Mesendoderm (in vitro differentiated cells): ENCODE measurements around the gene LRP1.

Experiments
- DNase-seq: peaks from one replicate; pipeline ENCODE4 v3.0.0; 2013
- H2AK5ac ChIP-seq: 2 replicates; pipeline ENCODE4 v1.6.1; 2013; ENCODE audit warnings: low read length, inconsistent platforms
- H2BK120ac ChIP-seq: 2 replicates; pipeline ENCODE4 v1.6.1; 2013; ENCODE audit warnings: low read depth, mild to moderate bottlenecking, low read length, moderate library complexity, mixed read lengths
- H2BK15ac ChIP-seq: replicated peaks from 2 replicates; pipeline ENCODE4 v1.6.1; 2013; ENCODE audit warnings: low read depth, mild to moderate bottlenecking, moderate library complexity
- H2BK5ac ChIP-seq: 2 replicates; pipeline ENCODE4 v1.6.1; 2013; ENCODE audit warnings: low read length, inconsistent platforms
- H3K18ac ChIP-seq: 2 replicates; pipeline ENCODE4 v1.6.1; 2013; ENCODE audit warnings: mild to moderate bottlenecking, low read length, mixed read lengths
- H3K23ac ChIP-seq: one replicate; pipeline ENCODE4 v1.6.1; 2013; ENCODE audit warnings: low read length
- H3K27ac ChIP-seq: 2 replicates; pipeline ENCODE4 v1.5.1; 2013; ENCODE audit warnings: low read depth, mild to moderate bottlenecking, inconsistent platforms, low read length, moderate library complexity
- H3K27me3 ChIP-seq: 2 replicates; pipeline ENCODE4 v1.6.1; 2013; ENCODE audit warnings: low read length, control low read depth, mild to moderate bottlenecking, inconsistent platforms; ENCODE audit not compliant: insufficient read depth, poor library complexity
- H3K36me3 ChIP-seq: 2 replicates; pipeline ENCODE4 v1.6.1; 2013; ENCODE audit warnings: low read length, inconsistent platforms; ENCODE audit not compliant: control insufficient read depth, insufficient read depth
- H3K4ac ChIP-seq: one replicate; pipeline ENCODE4 v1.6.1; 2013; ENCODE audit warnings: low read depth, mild to moderate bottlenecking, low read length, moderate library complexity
- H3K4me1 ChIP-seq: 2 replicates; pipeline ENCODE4 v1.6.1; 2013; ENCODE audit warnings: low read depth, low read length, inconsistent platforms; ENCODE audit not compliant: control insufficient read depth
- H3K4me2 ChIP-seq: 2 replicates; pipeline ENCODE4 v1.6.1; 2013; ENCODE audit warnings: low read length
- H3K4me3 ChIP-seq: 2 replicates; pipeline ENCODE4 v1.5.1; 2013; ENCODE audit warnings: mild to moderate bottlenecking, low read length
- H3K56ac ChIP-seq: one replicate; pipeline ENCODE4 v1.6.1; 2013; ENCODE audit warnings: low read length
- H3K79me1 ChIP-seq: 2 replicates; pipeline ENCODE4 v1.6.1; 2013; ENCODE audit warnings: low read length, inconsistent platforms
- H3K79me2 ChIP-seq: 2 replicates; pipeline ENCODE4 v1.6.1; 2013; ENCODE audit warnings: mild to moderate bottlenecking, low read length; ENCODE audit not compliant: control insufficient read depth, insufficient read depth
- H3K9ac ChIP-seq: 2 replicates; pipeline ENCODE4 v1.6.1; 2013; ENCODE audit warnings: low read length, inconsistent platforms
- H4K5ac ChIP-seq: one replicate; pipeline ENCODE4 v1.6.1; 2013; ENCODE audit warnings: low read length
- H4K8ac ChIP-seq: one replicate; pipeline ENCODE4 v1.6.1; 2013; ENCODE audit warnings: low read depth, mild to moderate bottlenecking, control low read depth, low read length, moderate library complexity
- WGBS: extraction: QIAGEN DNeasy Blood & Tissue Kit; methylation state at CpG from one replicate; pipeline ENCODE4 v1.1.7; 2013; ENCODE audit warnings: low lambda C conversion rate, missing lambda C conversion rate; ENCODE audit not compliant: insufficient coverage; ENCODE audit errors: extremely low coverage; 5-methylcytosine and 5-hydroxymethylcytosine counted together

Gene LRP1

GRCh38 chr12:57101892-57102695 is 26.2 kb upstream of the LRP1 start:
- H2AK5ac ChIP-seq = no peak overlapping the region
- no CpG with 5 or more reads among the region's 15 CpGs for WGBS
- H3K4me1 ChIP-seq = no peaks in the 10 kb centered on the region
- H3K79me2 ChIP-seq = no peaks in the 10 kb centered on the region
- H3K4ac ChIP-seq = no peak overlapping the region
- peaks cover 5% of the 10 kb centered on the region for H3K36me3 ChIP-seq
- DNase-seq = peak; percentile 55
- H4K5ac ChIP-seq = no peak overlapping the region
- H3K79me1 ChIP-seq = no peaks in the 10 kb centered on the region
- no peak overlapping the region for H3K27ac ChIP-seq
- H3K9ac ChIP-seq = no peak overlapping the region
- no peak overlapping the region for H3K4me2 ChIP-seq
- no peak overlapping the region for H3K23ac ChIP-seq
- no peak overlapping the region for H2BK5ac ChIP-seq
- H3K4me3 ChIP-seq = no peak overlapping the region
- H3K18ac ChIP-seq = no peak overlapping the region
- no peaks in the 10 kb centered on the region for H3K27me3 ChIP-seq
- no peak overlapping the region for H4K8ac ChIP-seq
- H3K56ac ChIP-seq = peak overlapping the region; percentile 49
- H2BK15ac ChIP-seq = no peak overlapping the region
- H2BK120ac ChIP-seq = no peak overlapping the region

GRCh38 chr12:57103856-57104255 is 24.4 kb upstream of the LRP1 start:
- no CpG with 5 or more reads among the region's 7 CpGs for WGBS

GRCh38 chr12:57104292-57104910 is 23.9 kb upstream of the LRP1 start:
- Histone ChIP-seq H3K36me3 (peaks cover 4% of the 10 kb centered on the region), H3K4me3 (no peak overlapping the region), H3K4ac (no peak overlapping the region)

More at GRCh38 chr12:57103856-57104255, 24.4 kb upstream of the LRP1 start:
- Histone ChIP-seq H3K23ac (no peak overlapping the region), H3K18ac (no peak overlapping the region), H3K56ac (no peak overlapping the region), H3K4me1 (no peaks in the 10 kb centered on the region), H3K79me2 (no peaks in the 10 kb centered on the region), H3K4me3 (no peak overlapping the region), H2BK5ac (no peak overlapping the region), H3K4ac (no peak overlapping the region), H4K5ac (no peak overlapping the region), H3K27me3 (no peaks in the 10 kb centered on the region), H3K4me2 (no peak overlapping the region), H2BK15ac (no peak overlapping the region), H2AK5ac (no peak overlapping the region), H3K27ac (no peak overlapping the region), H3K79me1 (no peaks in the 10 kb centered on the region), H3K9ac (no peak overlapping the region), H2BK120ac (no peak overlapping the region), H3K36me3 (peaks cover 4% of the 10 kb centered on the region), H4K8ac (no peak overlapping the region)
- DNase-seq = no peak

GRCh38 chr12:57105011-57105753 is 23.1 kb upstream of the LRP1 start:
- Histone ChIP-seq H3K4ac (no peak overlapping the region), H2BK120ac (no peak overlapping the region), H2BK5ac (no peak overlapping the region), H3K27ac (no peak overlapping the region), H3K4me3 (no peak overlapping the region), H3K56ac (no peak overlapping the region), H4K5ac (no peak overlapping the region), H3K27me3 (no peaks in the 10 kb centered on the region), H3K4me2 (no peak overlapping the region), H3K18ac (no peak overlapping the region), H3K79me2 (no peaks in the 10 kb centered on the region), H3K36me3 (peaks cover 4% of the 10 kb centered on the region), H2BK15ac (no peak overlapping the region), H3K4me1 (peaks cover 2% of the 10 kb centered on the region), H3K23ac (no peak overlapping the region), H3K9ac (no peak overlapping the region), H4K8ac (no peak overlapping the region), H3K79me1 (peaks cover 3% of the 10 kb centered on the region), H2AK5ac (no peak overlapping the region)
- DNase-seq = no peak
- WGBS = no CpG with 5 or more reads among the region's 14 CpGs

More at GRCh38 chr12:57104292-57104910, 23.9 kb upstream of the LRP1 start:
- no CpG with 5 or more reads among the region's 12 CpGs for WGBS
- Histone ChIP-seq H2BK15ac (no peak overlapping the region), H3K79me1 (peaks cover under 1% of the 10 kb centered on the region), H2AK5ac (no peak overlapping the region), H3K9ac (no peak overlapping the region), H4K5ac (no peak overlapping the region), H3K79me2 (no peaks in the 10 kb centered on the region), H4K8ac (no peak overlapping the region), H3K18ac (no peak overlapping the region), H3K27ac (no peak overlapping the region), H3K4me1 (no peaks in the 10 kb centered on the region), H2BK5ac (no peak overlapping the region), H2BK120ac (no peak overlapping the region), H3K27me3 (no peaks in the 10 kb centered on the region), H3K23ac (no peak overlapping the region), H3K4me2 (no peak overlapping the region), H3K56ac (no peak overlapping the region)
- DNase-seq = no peak

GRCh38 chr12:57106021-57106708 is 22.1 kb upstream of the LRP1 start:
- Histone ChIP-seq H3K79me1 (peaks cover 3% of the 10 kb centered on the region), H2BK5ac (no peak overlapping the region), H4K8ac (no peak overlapping the region), H2AK5ac (no peak overlapping the region), H3K56ac (no peak overlapping the region), H3K9ac (no peak overlapping the region), H3K4ac (no peak overlapping the region), H3K27ac (no peak overlapping the region), H3K4me1 (peaks cover 2% of the 10 kb centered on the region), H2BK120ac (no peak overlapping the region), H3K79me2 (no peaks in the 10 kb centered on the region), H3K4me2 (no peak overlapping the region), H3K27me3 (no peaks in the 10 kb centered on the region), H3K18ac (no peak overlapping the region), H3K36me3 (peaks cover 4% of the 10 kb centered on the region), H3K4me3 (no peak overlapping the region), H4K5ac (no peak overlapping the region), H2BK15ac (no peak overlapping the region), H3K23ac (no peak overlapping the region)
- WGBS = no CpG with 5 or more reads among the region's 9 CpGs
- DNase-seq = no peak
